HG03060 (cell line): Measurements from ENCODE around the gene CCDC107.

Source experiments
- ATAC-seq: cut with Tn5 transposase; IDR thresholded peaks from one replicate; pipeline ENCODE4 v1.9.1; 2021; ENCODE audit warnings: low read depth, moderate number of reproducible peaks; ENCODE audit not compliant: unreplicated experiment

The CCDC107 gene

GRCh38 chr9:35696520-35697215, 38.6 kb downstream of the CCDC107 start:
- ATAC-seq: no peak

- ATAC-seq: no peak
Measured at GRCh38 chr9:35697486-35697885, 39.4 kb downstream of the CCDC107 start.

GRCh38 chr9:35698231-35698630, 40.1 kb downstream of the CCDC107 start:
- ATAC-seq: no peak

GRCh38 chr9:35700031-35700430, 41.9 kb downstream of the CCDC107 start:
- ATAC-seq: no peak

- no peak for ATAC-seq
Measured at GRCh38 chr9:35700942-35701341, 42.9 kb downstream of the CCDC107 start.

GRCh38 chr9:35702696-35703095, 44.6 kb downstream of the CCDC107 start:
- ATAC-seq: no peak

- ATAC-seq: no peak
Measured at GRCh38 chr9:35703906-35704672, 46.0 kb downstream of the CCDC107 start.

GRCh38 chr9:35705372-35705771, 47.3 kb downstream of the CCDC107 start:
- no peak for ATAC-seq

GRCh38 chr9:35705836-35706430, 47.8 kb downstream of the CCDC107 start:
- no peak for ATAC-seq

GRCh38 chr9:35706951-35707350, 48.9 kb downstream of the CCDC107 start:
- ATAC-seq: no peak

- ATAC-seq: no peak
Measured at GRCh38 chr9:35708146-35708545, 50.1 kb downstream of the CCDC107 start.

- no peak for ATAC-seq
Measured at GRCh38 chr9:35710818-35711500, 52.9 kb downstream of the CCDC107 start.
